NB4 (cell line): ENCODE results near the gene HECW1.

Experiments used
- DNase-seq: peaks from one replicate; pipeline ENCODE4 v3.0.0; 2010; ENCODE audit warnings: low read depth
- H3K4me3 ChIP-seq: one replicate; pipeline ENCODE4 v1.5.1; 2011; ENCODE audit warnings: mild to moderate bottlenecking, low read depth, low read length, moderate library complexity
- MYC ChIP-seq: IDR thresholded peaks from 2 replicates; pipeline ENCODE4 v1.6.1; 2011; ENCODE audit warnings: low read depth, low read length
- POLR2A ChIP-seq: IDR thresholded peaks from 2 replicates; pipeline ENCODE4 v1.6.1; 2011; ENCODE audit warnings: mild to moderate bottlenecking; ENCODE audit not compliant: insufficient read length; ENCODE audit errors: extremely low read depth
- TF ChIP-seq, protein P1 (sequence below): IDR thresholded peaks from 2 replicates; pipeline ENCODE4 v1.6.1; 2011; ENCODE audit warnings: low read depth, low read length
- TF ChIP-seq, protein P2 (sequence below): IDR thresholded peaks from one replicate; pipeline ENCODE4 v1.5.1; 2012; ENCODE audit warnings: low read depth, low read length

Gene HECW1

DNA sequence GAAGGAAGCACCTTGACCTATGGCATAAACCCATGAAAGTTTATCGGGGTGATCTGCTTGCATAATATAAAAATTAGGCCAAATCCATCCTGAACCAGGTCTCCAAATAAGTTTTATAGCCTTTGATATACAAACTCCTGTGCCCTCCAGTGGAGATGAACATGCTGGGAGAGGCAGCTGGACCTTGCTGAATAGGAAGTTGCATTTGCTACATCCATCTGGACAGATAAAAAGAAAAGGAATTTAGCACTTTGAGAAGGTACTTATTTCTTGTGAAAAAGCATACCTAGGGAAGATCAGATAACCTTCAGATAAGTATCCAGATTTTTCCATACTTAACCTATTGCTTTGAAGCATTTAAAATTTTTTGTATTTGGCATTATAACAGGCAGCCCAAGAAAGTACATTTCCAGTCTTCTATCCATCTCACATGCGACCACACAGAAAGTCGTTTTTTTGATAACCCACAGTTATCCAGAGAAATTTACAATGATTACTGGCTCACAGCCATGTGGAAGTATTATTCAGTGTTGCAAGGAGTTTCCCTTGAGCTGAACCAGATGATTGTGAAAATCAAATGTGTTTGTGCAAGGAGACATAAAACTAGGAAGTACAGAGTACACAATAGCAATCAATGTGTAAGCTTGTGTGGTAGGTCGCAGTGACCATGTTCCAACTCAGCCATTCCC, 346.0 kb downstream of the HECW1 start:
- no peak for DNase-seq
- H3K4me3 ChIP-seq = no peak overlapping the region
- TF ChIP-seq, protein P1, sequence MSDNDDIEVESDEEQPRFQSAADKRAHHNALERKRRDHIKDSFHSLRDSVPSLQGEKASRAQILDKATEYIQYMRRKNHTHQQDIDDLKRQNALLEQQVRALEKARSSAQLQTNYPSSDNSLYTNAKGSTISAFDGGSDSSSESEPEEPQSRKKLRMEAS = no peak
- TF ChIP-seq MYC = no peak
- TF ChIP-seq, protein P2, sequence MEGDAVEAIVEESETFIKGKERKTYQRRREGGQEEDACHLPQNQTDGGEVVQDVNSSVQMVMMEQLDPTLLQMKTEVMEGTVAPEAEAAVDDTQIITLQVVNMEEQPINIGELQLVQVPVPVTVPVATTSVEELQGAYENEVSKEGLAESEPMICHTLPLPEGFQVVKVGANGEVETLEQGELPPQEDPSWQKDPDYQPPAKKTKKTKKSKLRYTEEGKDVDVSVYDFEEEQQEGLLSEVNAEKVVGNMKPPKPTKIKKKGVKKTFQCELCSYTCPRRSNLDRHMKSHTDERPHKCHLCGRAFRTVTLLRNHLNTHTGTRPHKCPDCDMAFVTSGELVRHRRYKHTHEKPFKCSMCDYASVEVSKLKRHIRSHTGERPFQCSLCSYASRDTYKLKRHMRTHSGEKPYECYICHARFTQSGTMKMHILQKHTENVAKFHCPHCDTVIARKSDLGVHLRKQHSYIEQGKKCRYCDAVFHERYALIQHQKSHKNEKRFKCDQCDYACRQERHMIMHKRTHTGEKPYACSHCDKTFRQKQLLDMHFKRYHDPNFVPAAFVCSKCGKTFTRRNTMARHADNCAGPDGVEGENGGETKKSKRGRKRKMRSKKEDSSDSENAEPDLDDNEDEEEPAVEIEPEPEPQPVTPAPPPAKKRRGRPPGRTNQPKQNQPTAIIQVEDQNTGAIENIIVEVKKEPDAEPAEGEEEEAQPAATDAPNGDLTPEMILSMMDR = no peak
- TF ChIP-seq POLR2A = no peak

DNA sequence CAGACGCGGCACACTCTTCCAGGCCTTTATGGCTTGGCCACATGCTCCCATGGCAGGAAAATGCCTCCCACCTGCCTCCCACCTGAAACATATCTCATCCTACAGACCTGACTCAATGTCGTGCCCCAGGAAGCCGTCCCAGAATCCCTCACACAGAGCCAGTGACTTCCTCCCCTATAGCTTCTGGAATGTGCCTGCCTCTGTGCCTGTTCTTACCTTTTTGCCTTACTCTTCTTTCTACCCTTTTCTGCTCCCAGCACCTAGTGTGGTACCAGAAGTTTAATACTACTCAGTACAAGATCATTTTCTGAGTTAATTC, 346.5 kb downstream of the HECW1 start:
- DNase-seq = no peak
- TF ChIP-seq, protein P2 = no peak
- TF ChIP-seq MYC = no peak
- TF ChIP-seq POLR2A = no peak
- TF ChIP-seq, protein P1 = no peak

DNA sequence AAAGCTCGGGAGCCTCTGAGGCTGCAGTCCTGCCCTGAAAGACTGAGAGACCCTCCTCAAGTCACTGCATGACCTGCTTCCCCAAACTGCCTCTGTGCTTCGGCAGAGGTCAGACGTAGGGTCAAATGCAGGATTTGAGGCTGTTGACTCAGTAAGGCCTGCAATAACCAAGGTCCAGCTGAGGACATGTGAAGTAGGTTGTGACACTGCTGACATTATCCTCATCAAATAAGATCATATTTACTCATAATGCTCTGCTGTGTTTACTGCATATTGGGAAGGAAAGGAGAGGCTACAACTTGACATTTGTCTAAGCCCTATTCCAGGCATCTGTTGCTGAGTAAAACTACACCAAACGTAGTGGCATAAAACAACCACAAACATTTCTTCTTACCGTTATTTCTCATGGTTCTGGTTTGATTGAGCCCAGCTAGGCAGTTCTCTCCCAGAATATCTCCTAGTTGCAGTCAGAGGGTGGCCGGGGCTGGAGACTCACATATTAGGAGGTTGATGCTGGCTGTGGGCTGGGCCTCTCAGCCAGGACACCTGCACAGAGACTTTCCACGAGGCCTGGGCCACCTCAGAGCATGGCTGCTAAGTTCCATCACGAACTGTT, 348.4 kb downstream of the HECW1 start:
- no peak for DNase-seq
- TF ChIP-seq, protein P2 = no peak
- no peak for TF ChIP-seq POLR2A
- TF ChIP-seq, protein P1 = no peak
- no peak for TF ChIP-seq MYC

More for the DNA sequence above, 346.5 kb downstream of the HECW1 start:
- no peak overlapping the region for H3K4me3 ChIP-seq

DNA sequence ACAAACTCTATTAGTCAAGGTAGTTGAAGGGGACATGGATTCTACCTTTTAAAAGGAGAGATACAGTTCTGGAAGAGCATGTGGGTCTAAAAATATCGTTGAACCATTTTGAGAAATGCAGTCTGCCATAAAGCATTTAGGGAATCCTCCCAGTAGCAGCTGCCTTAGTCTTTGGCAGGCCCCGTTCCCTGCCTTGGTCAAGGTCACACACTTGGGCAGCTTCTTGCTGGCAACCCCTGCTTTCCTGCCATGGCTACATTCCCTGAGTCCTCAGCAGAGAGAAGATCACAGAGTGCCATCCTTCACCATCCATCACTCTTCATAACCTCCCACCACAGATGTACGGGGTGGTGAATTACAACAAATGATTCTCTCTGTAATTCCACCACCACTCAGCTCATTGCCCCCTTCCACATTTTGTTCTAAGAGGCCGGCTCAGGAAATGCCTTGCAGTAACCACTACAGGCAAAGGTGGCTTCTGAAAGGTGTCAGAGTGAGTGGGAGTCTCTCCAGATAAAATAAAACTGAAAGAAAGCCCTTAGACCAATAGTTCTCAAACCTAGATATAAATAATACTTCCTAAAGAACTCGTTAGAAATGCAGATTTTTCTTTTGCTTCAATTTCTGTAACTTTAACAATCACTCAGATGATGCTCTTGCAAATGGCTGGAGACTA, 349.0 kb downstream of the HECW1 start:
- no peak overlapping the region for H3K4me3 ChIP-seq
- TF ChIP-seq MYC = no peak
- DNase-seq = no peak

More for the DNA sequence above, 348.4 kb downstream of the HECW1 start:
- no peak overlapping the region for H3K4me3 ChIP-seq

DNA sequence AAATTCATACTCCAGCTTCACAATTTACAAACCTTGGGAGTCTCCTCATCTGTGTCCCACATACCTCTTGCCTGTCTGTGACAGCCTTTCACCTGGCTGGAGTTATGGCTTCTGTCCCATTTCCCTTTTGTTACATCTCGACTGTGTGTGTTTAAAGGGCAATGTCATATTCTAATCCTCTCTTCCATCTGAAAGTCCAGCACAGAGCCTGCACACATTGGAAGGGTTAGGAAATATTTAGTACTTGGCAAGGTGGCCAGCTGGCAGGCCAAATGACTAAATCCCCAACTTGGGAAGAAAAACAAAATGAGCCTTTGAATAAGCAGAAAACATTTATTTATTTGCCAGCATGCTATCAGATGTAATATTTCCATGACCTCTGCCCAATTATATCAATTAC, 350.4 kb downstream of the HECW1 start:
- no peak for DNase-seq
- H3K4me3 ChIP-seq = no peak overlapping the region
- TF ChIP-seq, protein P2 = no peak
- TF ChIP-seq MYC (no peak), POLR2A (no peak)
- TF ChIP-seq, protein P1 = no peak

DNA sequence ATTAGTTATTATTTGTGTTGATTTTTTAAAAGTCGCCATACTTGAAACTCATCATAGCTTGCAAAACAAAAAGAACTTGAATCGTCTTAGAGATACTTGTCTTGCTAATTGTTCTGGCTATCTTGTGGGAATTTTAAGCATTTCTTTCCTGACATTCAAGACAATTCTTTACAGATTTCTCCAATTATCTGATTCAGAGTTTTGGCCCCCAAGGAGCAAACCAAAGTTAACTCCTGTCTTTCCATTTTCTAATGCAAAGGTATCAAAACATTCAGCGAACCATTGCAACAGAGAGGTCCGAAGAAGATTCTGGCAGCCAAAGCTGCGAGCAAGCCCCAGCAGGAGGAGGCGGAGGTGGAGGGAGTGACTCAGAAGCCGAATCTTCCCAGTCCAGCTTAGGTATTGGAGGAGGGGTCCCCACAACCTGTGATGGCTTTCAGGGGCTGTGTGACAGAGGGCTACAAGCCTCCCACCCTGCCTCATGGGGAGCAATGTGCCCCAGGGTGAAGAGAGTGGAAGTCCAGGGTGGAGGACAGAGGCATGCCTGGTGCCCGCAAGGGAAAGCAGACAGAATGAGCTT, 351.0 kb downstream of the HECW1 start:
- TF ChIP-seq POLR2A (no peak), MYC (no peak)
- TF ChIP-seq, protein P2 = no peak
- TF ChIP-seq, protein P1 = no peak
- no peak for DNase-seq
- H3K4me3 ChIP-seq = no peak overlapping the region
